GM23338 (cell line): ENCODE measurements around the gene PTX3. TPM values are rescaled to one million over a fixed set of nuclear protein-coding genes. Genes with fewer than 3 reads are reported as not detected.

Source experiments
- ATAC-seq: fragments of 200-7000 bp; cut with Tn5 transposase; 3 replicates; pipeline ENCODE4 v1.9.1; 2020
- DNase-seq: peaks from one replicate; pipeline ENCODE4 v3.0.0-alpha.2; 2015; ENCODE audit warnings: low spot score
- H2AFZ ChIP-seq: fragments of 200-600 bp; sonication (generic); 2 replicates; pipeline ENCODE4 v1.8.0; 2016; ENCODE audit warnings: antibody characterized with exemption, mild to moderate bottlenecking, moderate library complexity
- H3F3A ChIP-seq: fragments of 200-600 bp; sonication (generic); replicated peaks from 2 replicates; pipeline ENCODE4 v1.8.0; 2017; ENCODE audit warnings: antibody characterized with exemption, mixed run types, low read depth
- H3K27ac ChIP-seq: fragments of 200-600 bp; sonication (generic); 2 replicates; pipeline ENCODE4 v1.6.1; 2016; ENCODE audit warnings: low read depth
- H3K27me3 ChIP-seq: fragments of 200-600 bp; sonication (generic); 2 replicates; pipeline ENCODE4 v1.8.0; 2016; ENCODE audit warnings: mild to moderate bottlenecking, mixed run types, moderate library complexity; ENCODE audit not compliant: insufficient read depth
- H3K36me3 ChIP-seq: fragments of 200-600 bp; sonication (generic); 2 replicates; pipeline ENCODE4 v1.8.0; 2016; ENCODE audit warnings: mild to moderate bottlenecking; ENCODE audit not compliant: insufficient read depth
- H3K4me1 ChIP-seq: fragments of 200-600 bp; sonication (generic); 2 replicates; pipeline ENCODE4 v1.8.0; 2016; ENCODE audit warnings: mild to moderate bottlenecking, moderate library complexity; ENCODE audit not compliant: insufficient read depth
- H3K4me2 ChIP-seq: fragments of 200-600 bp; sonication (generic); 2 replicates; pipeline ENCODE4 v1.7.1; 2017; ENCODE audit warnings: mixed run types
- H3K4me3 ChIP-seq: fragments of 200-600 bp; sonication (generic); 2 replicates; pipeline ENCODE4 v1.6.1; 2016; ENCODE audit warnings: mixed run types
- H3K79me2 ChIP-seq: fragments of 200-600 bp; sonication (generic); replicated peaks from 2 replicates; pipeline ENCODE4 v1.8.0; 2017; ENCODE audit warnings: mild to moderate bottlenecking; ENCODE audit not compliant: insufficient read depth
- H3K9me2 ChIP-seq: fragments of 200-600 bp; sonication (generic); 2 replicates; pipeline ENCODE4 v1.8.0; 2017; ENCODE audit not compliant: insufficient read depth
- H4K20me1 ChIP-seq: fragments of 200-600 bp; sonication (generic); replicated peaks from 2 replicates; pipeline ENCODE4 v1.8.0; 2017; ENCODE audit warnings: mild to moderate bottlenecking; ENCODE audit not compliant: insufficient read depth
- H3K27ac Mint-ChIP-seq: 2 replicates; pipeline ENCODE4 v1.8.0; 2020; ENCODE audit warnings: inconsistent platforms, mild to moderate bottlenecking, moderate library complexity, mixed read lengths
- H3K27me3 Mint-ChIP-seq: 3 replicates; pipeline ENCODE4 v1.8.0; 2022; ENCODE audit warnings: low read depth, mild to moderate bottlenecking, moderate library complexity, mixed read lengths, inconsistent platforms; ENCODE audit not compliant: insufficient read depth, poor library complexity
- H3K36me3 Mint-ChIP-seq: 3 replicates; pipeline ENCODE4 v1.8.0; 2021; ENCODE audit warnings: low read depth, mild to moderate bottlenecking, inconsistent platforms, moderate library complexity, mixed read lengths
- H3K4me1 Mint-ChIP-seq: 3 replicates; pipeline ENCODE4 v1.8.0; 2020; ENCODE audit warnings: mild to moderate bottlenecking, inconsistent platforms, mixed read lengths
- H3K4me3 Mint-ChIP-seq: 3 replicates; pipeline ENCODE4 v1.8.0; 2021; ENCODE audit warnings: moderate library complexity, mild to moderate bottlenecking, inconsistent platforms, mixed read lengths
- H3K9me3 Mint-ChIP-seq: 3 replicates; pipeline ENCODE4 v1.8.0; 2020; ENCODE audit warnings: moderate library complexity, mild to moderate bottlenecking, inconsistent platforms, mixed read lengths
- CREB1 ChIP-seq: fragments of 250-450 bp; sonication (Bioruptor Pico); IDR thresholded peaks from 2 replicates; pipeline ENCODE4 v1.5.0; 2020; ENCODE audit warnings: low read depth, mild to moderate bottlenecking, moderate library complexity
- EZH2 ChIP-seq: fragments of 200-600 bp; sonication (generic); IDR thresholded peaks from one replicate; pipeline ENCODE4 v1.8.0; 2017; ENCODE audit warnings: antibody characterized with exemption, mild to moderate bottlenecking, low read depth; ENCODE audit not compliant: unreplicated experiment
- EZH2phosphoT487 ChIP-seq: fragments of 200-600 bp; sonication (generic); IDR thresholded peaks from one replicate; pipeline ENCODE4 v1.8.1; 2018; ENCODE audit warnings: antibody characterized with exemption; ENCODE audit not compliant: unreplicated experiment
- JUNB ChIP-seq: IDR thresholded peaks from one replicate; pipeline ENCODE4 v1.6.1; 2016; ENCODE audit warnings: antibody characterized with exemption; ENCODE audit not compliant: unreplicated experiment
- NANOG ChIP-seq: IDR thresholded peaks from 2 replicates; pipeline ENCODE4 v1.6.1; 2016; ENCODE audit warnings: antibody characterized with exemption, borderline replicate concordance
- POLR2AphosphoS5 ChIP-seq: IDR thresholded peaks from 2 replicates; pipeline ENCODE4 v1.6.1; 2016; ENCODE audit warnings: antibody characterized with exemption, low read depth
- STAT1 ChIP-seq: IDR thresholded peaks from one replicate; pipeline ENCODE4 v1.6.1; 2016; ENCODE audit warnings: antibody characterized with exemption; ENCODE audit not compliant: unreplicated experiment
- ZNF114 ChIP-seq: fragments of 250-450 bp; sonication (Bioruptor Pico); IDR thresholded peaks from 2 replicates; pipeline ENCODE4 v1.5.0; 2020; ENCODE audit warnings: mild to moderate bottlenecking, moderate library complexity
- ZNF331 ChIP-seq: fragments of 250-450 bp; sonication (Bioruptor Pico); IDR thresholded peaks from 2 replicates; pipeline ENCODE4 v1.5.0; 2020; ENCODE audit warnings: low read depth, mild to moderate bottlenecking, moderate library complexity
- polyA plus RNA-seq: library from polyadenylated mRNA; unstranded; fragments of >200 nt; fragmentation: Nextera tagmentation; extraction: Ambion mirVana; gene quantifications from 2 replicates; pipeline ENCODE4 v1.2.1, GENCODE V29; 2016
- total RNA-seq: library from RNA; depleted of rRNA; stranded (reverse); fragments of >200 nt; shearing (Covaris generic); gene quantifications from 2 replicates; pipeline ENCODE4 v1.2.3, GENCODE V29; 2014
- TF ChIP-seq, protein P1 (sequence below): fragments of 250-450 bp; sonication (Bioruptor Pico); IDR thresholded peaks from 2 replicates; pipeline ENCODE4 v1.5.0; 2020; ENCODE audit warnings: mild to moderate bottlenecking, moderate library complexity
- TF ChIP-seq, protein P2 (sequence below): IDR thresholded peaks from 2 replicates; pipeline ENCODE4 v1.6.1; 2016; ENCODE audit warnings: antibody characterized with exemption
- TF ChIP-seq, protein P3 (sequence below), 2 experiments: fragments of 200-600 bp in 1 of 2; sonication (generic) in 1 of 2; conservative IDR thresholded peaks; 2 replicates each; pipeline versions ENCODE4 v1.5.1 to v1.6.1; 2016 to 2017; ENCODE audit warnings: antibody characterized with exemption in 2 of 2, low read depth in 2 of 2, mild to moderate bottlenecking in 2 of 2, moderate library complexity in 1 of 2
- TF ChIP-seq, protein P4 (sequence below): IDR thresholded peaks from one replicate; pipeline ENCODE4 v1.6.1; 2018; ENCODE audit warnings: antibody characterized with exemption; ENCODE audit not compliant: unreplicated experiment

Gene PTX3
- total and polyA plus RNA-seq, 2 experiments from 2014 or later, result 1.2 to 2.4 TPM

DNA sequence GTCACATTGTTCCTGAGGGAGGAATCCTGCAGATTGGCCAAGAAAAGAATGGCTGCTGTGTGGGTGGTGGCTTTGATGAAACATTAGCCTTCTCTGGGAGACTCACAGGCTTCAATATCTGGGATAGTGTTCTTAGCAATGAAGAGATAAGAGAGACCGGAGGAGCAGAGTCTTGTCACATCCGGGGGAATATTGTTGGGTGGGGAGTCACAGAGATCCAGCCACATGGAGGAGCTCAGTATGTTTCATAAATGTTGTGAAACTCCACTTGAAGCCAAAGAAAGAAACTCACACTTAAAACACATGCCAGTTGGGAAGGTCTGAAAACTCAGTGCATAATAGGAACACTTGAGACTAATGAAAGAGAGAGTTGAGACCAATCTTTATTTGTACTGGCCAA is 6.1 kb downstream of the PTX3 start:
- Histone ChIP-seq H3K4me2 (no peak overlapping the region), H2AFZ (no peak overlapping the region), H3K4me1 (peaks cover 5% of the 10 kb centered on the region; the same call in 1 of the 2 replicates), H3K36me3 (no peaks in the 10 kb centered on the region), H3K79me2 (no peaks in the 10 kb centered on the region), H3F3A (no peaks in the 10 kb centered on the region), H3K4me3 (no peak overlapping the region), H4K20me1 (no peaks in the 10 kb centered on the region), H3K9me2 (no peaks in the 10 kb centered on the region), H3K27ac (no peak overlapping the region), H3K27me3 (peaks cover 16% of the 10 kb centered on the region; the same call in 1 of the 2 replicates)
- Mint-ChIP-seq H3K4me3 (no peak overlapping the region), H3K4me1 (peaks cover 9% of the 10 kb centered on the region; the same call in 1 of the 3 replicates), H3K9me3 (no peaks in the 10 kb centered on the region), H3K36me3 (no peaks in the 10 kb centered on the region), H3K27ac (no peak overlapping the region), H3K27me3 (peaks cover 6% of the 10 kb centered on the region)
- TF ChIP-seq, protein P1, sequence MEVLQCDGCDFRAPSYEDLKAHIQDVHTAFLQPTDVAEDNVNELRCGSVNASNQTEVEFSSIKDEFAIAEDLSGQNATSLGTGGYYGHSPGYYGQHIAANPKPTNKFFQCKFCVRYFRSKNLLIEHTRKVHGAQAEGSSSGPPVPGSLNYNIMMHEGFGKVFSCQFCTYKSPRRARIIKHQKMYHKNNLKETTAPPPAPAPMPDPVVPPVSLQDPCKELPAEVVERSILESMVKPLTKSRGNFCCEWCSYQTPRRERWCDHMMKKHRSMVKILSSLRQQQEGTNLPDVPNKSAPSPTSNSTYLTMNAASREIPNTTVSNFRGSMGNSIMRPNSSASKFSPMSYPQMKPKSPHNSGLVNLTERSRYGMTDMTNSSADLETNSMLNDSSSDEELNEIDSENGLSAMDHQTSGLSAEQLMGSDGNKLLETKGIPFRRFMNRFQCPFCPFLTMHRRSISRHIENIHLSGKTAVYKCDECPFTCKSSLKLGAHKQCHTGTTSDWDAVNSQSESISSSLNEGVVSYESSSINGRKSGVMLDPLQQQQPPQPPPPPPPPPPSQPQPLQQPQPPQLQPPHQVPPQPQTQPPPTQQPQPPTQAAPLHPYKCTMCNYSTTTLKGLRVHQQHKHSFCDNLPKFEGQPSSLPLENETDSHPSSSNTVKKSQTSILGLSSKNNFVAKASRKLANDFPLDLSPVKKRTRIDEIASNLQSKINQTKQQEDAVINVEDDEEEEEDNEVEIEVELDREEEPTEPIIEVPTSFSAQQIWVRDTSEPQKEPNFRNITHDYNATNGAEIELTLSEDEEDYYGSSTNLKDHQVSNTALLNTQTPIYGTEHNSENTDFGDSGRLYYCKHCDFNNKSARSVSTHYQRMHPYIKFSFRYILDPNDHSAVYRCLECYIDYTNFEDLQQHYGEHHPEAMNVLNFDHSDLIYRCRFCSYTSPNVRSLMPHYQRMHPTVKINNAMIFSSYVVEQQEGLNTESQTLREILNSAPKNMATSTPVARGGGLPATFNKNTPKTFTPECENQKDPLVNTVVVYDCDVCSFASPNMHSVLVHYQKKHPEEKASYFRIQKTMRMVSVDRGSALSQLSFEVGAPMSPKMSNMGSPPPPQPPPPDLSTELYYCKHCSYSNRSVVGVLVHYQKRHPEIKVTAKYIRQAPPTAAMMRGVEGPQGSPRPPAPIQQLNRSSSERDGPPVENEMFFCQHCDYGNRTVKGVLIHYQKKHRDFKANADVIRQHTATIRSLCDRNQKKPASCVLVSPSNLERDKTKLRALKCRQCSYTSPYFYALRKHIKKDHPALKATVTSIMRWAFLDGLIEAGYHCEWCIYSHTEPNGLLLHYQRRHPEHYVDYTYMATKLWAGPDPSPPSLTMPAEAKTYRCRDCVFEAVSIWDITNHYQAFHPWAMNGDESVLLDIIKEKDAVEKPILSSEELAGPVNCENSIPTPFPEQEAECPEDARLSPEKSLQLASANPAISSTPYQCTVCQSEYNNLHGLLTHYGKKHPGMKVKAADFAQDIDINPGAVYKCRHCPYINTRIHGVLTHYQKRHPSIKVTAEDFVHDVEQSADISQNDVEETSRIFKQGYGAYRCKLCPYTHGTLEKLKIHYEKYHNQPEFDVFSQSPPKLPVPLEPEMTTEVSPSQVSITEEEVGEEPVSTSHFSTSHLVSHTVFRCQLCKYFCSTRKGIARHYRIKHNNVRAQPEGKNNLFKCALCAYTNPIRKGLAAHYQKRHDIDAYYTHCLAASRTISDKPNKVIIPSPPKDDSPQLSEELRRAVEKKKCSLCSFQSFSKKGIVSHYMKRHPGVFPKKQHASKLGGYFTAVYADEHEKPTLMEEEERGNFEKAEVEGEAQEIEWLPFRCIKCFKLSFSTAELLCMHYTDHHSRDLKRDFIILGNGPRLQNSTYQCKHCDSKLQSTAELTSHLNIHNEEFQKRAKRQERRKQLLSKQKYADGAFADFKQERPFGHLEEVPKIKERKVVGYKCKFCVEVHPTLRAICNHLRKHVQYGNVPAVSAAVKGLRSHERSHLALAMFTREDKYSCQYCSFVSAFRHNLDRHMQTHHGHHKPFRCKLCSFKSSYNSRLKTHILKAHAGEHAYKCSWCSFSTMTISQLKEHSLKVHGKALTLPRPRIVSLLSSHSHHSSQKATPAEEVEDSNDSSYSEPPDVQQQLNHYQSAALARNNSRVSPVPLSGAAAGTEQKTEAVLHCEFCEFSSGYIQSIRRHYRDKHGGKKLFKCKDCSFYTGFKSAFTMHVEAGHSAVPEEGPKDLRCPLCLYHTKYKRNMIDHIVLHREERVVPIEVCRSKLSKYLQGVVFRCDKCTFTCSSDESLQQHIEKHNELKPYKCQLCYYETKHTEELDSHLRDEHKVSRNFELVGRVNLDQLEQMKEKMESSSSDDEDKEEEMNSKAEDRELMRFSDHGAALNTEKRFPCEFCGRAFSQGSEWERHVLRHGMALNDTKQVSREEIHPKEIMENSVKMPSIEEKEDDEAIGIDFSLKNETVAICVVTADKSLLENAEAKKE (CRISPR knock-in tag), result no peak
- no peak for TF ChIP-seq JUNB
- no peak for TF ChIP-seq CREB1
- no peak for TF ChIP-seq ZNF331 (CRISPR knock-in tag)
- TF ChIP-seq EZH2phosphoT487, result no peak
- TF ChIP-seq POLR2AphosphoS5, result no peak
- TF ChIP-seq, protein P2, sequence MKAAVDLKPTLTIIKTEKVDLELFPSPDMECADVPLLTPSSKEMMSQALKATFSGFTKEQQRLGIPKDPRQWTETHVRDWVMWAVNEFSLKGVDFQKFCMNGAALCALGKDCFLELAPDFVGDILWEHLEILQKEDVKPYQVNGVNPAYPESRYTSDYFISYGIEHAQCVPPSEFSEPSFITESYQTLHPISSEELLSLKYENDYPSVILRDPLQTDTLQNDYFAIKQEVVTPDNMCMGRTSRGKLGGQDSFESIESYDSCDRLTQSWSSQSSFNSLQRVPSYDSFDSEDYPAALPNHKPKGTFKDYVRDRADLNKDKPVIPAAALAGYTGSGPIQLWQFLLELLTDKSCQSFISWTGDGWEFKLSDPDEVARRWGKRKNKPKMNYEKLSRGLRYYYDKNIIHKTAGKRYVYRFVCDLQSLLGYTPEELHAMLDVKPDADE, result no peak
- TF ChIP-seq, protein P3, sequence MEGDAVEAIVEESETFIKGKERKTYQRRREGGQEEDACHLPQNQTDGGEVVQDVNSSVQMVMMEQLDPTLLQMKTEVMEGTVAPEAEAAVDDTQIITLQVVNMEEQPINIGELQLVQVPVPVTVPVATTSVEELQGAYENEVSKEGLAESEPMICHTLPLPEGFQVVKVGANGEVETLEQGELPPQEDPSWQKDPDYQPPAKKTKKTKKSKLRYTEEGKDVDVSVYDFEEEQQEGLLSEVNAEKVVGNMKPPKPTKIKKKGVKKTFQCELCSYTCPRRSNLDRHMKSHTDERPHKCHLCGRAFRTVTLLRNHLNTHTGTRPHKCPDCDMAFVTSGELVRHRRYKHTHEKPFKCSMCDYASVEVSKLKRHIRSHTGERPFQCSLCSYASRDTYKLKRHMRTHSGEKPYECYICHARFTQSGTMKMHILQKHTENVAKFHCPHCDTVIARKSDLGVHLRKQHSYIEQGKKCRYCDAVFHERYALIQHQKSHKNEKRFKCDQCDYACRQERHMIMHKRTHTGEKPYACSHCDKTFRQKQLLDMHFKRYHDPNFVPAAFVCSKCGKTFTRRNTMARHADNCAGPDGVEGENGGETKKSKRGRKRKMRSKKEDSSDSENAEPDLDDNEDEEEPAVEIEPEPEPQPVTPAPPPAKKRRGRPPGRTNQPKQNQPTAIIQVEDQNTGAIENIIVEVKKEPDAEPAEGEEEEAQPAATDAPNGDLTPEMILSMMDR (conservative IDR thresholded peaks at IDR 0.05; ENCODE audit: low read depth in 2 of 2), result no peak
- TF ChIP-seq, protein P4, sequence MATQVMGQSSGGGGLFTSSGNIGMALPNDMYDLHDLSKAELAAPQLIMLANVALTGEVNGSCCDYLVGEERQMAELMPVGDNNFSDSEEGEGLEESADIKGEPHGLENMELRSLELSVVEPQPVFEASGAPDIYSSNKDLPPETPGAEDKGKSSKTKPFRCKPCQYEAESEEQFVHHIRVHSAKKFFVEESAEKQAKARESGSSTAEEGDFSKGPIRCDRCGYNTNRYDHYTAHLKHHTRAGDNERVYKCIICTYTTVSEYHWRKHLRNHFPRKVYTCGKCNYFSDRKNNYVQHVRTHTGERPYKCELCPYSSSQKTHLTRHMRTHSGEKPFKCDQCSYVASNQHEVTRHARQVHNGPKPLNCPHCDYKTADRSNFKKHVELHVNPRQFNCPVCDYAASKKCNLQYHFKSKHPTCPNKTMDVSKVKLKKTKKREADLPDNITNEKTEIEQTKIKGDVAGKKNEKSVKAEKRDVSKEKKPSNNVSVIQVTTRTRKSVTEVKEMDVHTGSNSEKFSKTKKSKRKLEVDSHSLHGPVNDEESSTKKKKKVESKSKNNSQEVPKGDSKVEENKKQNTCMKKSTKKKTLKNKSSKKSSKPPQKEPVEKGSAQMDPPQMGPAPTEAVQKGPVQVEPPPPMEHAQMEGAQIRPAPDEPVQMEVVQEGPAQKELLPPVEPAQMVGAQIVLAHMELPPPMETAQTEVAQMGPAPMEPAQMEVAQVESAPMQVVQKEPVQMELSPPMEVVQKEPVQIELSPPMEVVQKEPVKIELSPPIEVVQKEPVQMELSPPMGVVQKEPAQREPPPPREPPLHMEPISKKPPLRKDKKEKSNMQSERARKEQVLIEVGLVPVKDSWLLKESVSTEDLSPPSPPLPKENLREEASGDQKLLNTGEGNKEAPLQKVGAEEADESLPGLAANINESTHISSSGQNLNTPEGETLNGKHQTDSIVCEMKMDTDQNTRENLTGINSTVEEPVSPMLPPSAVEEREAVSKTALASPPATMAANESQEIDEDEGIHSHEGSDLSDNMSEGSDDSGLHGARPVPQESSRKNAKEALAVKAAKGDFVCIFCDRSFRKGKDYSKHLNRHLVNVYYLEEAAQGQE, result no peak
- TF ChIP-seq EZH2, result no peak
- no peak for TF ChIP-seq NANOG
- no peak for TF ChIP-seq ZNF114 (CRISPR knock-in tag)
- TF ChIP-seq STAT1, result no peak
- DNase-seq (no peak), ATAC-seq (no peak)
